Measurements from ENCODE around the gene REV3L.

GRCh38 chr6:111515259-111515658, 32.2 kb upstream of the REV3L start:
- TF ChIP-seq POLR2A (IDR thresholded peaks at IDR 0.05; ENCODE audit: low read depth) (no peak), POLR2AphosphoS5 (IDR thresholded peaks at IDR 0.05) (no peak), CTCF (IDR thresholded peaks at IDR 0.05) (no peak), EP300 (IDR thresholded peaks at IDR 0.05) (no peak)

Measured in esophagus muscularis mucosa (tissue), 4 donors.